OCI-LY1 (cell line): ENCODE data around the gene GALNT14.

Experiments
- H2AFZ ChIP-seq: fragments of 200-600 bp; sonication (generic), shearing (Covaris generic); 2 replicates; pipeline ENCODE4 v1.6.0; 2014; ENCODE audit warnings: antibody characterized with exemption, mild to moderate bottlenecking, low read length
- H3F3A ChIP-seq: fragments of 200-600 bp; sonication (generic), shearing (Covaris generic); 2 replicates; pipeline ENCODE4 v1.6.0; 2014; ENCODE audit warnings: mild to moderate bottlenecking, antibody characterized with exemption, low read length, moderate library complexity; ENCODE audit not compliant: insufficient read depth
- H3K27ac ChIP-seq: fragments of 200-600 bp; sonication (generic); 2 replicates; pipeline ENCODE4 v1.5.1; 2014; ENCODE audit warnings: low read length, mixed run types, mild to moderate bottlenecking, low read depth; ENCODE audit not compliant: poor library complexity, severe bottlenecking
- H3K27me3 ChIP-seq: fragments of 200-600 bp; sonication (generic); 2 replicates; pipeline ENCODE4 v1.6.0; 2014; ENCODE audit warnings: antibody characterized with exemption, mild to moderate bottlenecking, low read length, moderate library complexity; ENCODE audit not compliant: insufficient read depth
- H3K36me3 ChIP-seq: fragments of 200-600 bp; sonication (generic); 2 replicates; pipeline ENCODE4 v1.6.1; 2014; ENCODE audit warnings: mild to moderate bottlenecking, antibody characterized with exemption, low read length, moderate library complexity, mixed read lengths; ENCODE audit not compliant: insufficient read depth
- H3K4me1 ChIP-seq: fragments of 200-600 bp; sonication (generic); 2 replicates; pipeline ENCODE4 v1.5.1; 2014; ENCODE audit warnings: mild to moderate bottlenecking, low read length, moderate library complexity; ENCODE audit not compliant: insufficient read depth, severe bottlenecking
- H3K4me2 ChIP-seq: fragments of 200-600 bp; sonication (generic), shearing (Covaris generic); 2 replicates; pipeline ENCODE4 v1.6.1; 2014; ENCODE audit warnings: low read length
- H3K4me3 ChIP-seq: fragments of 200-600 bp; sonication (generic); 2 replicates; pipeline ENCODE4 v1.5.1; 2014; ENCODE audit warnings: low read length, low read depth, mild to moderate bottlenecking, mixed read lengths; ENCODE audit not compliant: poor library complexity, severe bottlenecking
- H3K79me2 ChIP-seq: fragments of 200-600 bp; shearing (Covaris generic); 2 replicates; pipeline ENCODE4 v1.6.1; 2016; ENCODE audit warnings: mixed run types, low read length, mixed read lengths; ENCODE audit not compliant: insufficient read depth
- H3K9ac ChIP-seq: fragments of 200-600 bp; sonication (generic), shearing (Covaris generic); 2 replicates; pipeline ENCODE4 v1.6.1; 2014; ENCODE audit warnings: mild to moderate bottlenecking, low read length, mixed read lengths
- H3K9me2 ChIP-seq: fragments of 200-600 bp; sonication (generic), shearing (Covaris generic); 2 replicates; pipeline ENCODE4 v1.6.1; 2014; ENCODE audit warnings: low read depth, mild to moderate bottlenecking, low read length, mixed read lengths
- H3K9me3 ChIP-seq: fragments of 200-600 bp; shearing (Covaris generic); 2 replicates; pipeline ENCODE4 v1.6.1; 2014; ENCODE audit warnings: low read length, mixed read lengths
- H4K20me1 ChIP-seq: fragments of 200-600 bp; sonication (generic), shearing (Covaris generic); 2 replicates; pipeline ENCODE4 v1.6.0; 2016; ENCODE audit warnings: mild to moderate bottlenecking, low read length; ENCODE audit not compliant: insufficient read depth
- EZH2 ChIP-seq: fragments of 200-600 bp; sonication (generic), shearing (Covaris generic); IDR thresholded peaks from 2 replicates; pipeline ENCODE4 v1.8.0; 2017; ENCODE audit warnings: borderline replicate concordance, mixed run types, mild to moderate bottlenecking, antibody characterized with exemption, low read length, moderate library complexity, mixed read lengths
- TF ChIP-seq, protein P1 (sequence below): fragments of 200-600 bp; sonication (generic), shearing (Covaris generic); IDR thresholded peaks from 2 replicates; pipeline ENCODE4 v1.5.1; 2017; ENCODE audit warnings: mild to moderate bottlenecking, antibody characterized with exemption, low read length, moderate library complexity, mixed read lengths

The GALNT14 gene

GRCh38 chr2:30940839-30941238, 197.4 kb downstream of the GALNT14 start:
- Histone ChIP-seq H3K27me3 (0 out of 2 replicates have a peak, but pooled peaks cover 3% of the 10 kb centered on the region), H2AFZ (no peak overlapping the region)

DNA sequence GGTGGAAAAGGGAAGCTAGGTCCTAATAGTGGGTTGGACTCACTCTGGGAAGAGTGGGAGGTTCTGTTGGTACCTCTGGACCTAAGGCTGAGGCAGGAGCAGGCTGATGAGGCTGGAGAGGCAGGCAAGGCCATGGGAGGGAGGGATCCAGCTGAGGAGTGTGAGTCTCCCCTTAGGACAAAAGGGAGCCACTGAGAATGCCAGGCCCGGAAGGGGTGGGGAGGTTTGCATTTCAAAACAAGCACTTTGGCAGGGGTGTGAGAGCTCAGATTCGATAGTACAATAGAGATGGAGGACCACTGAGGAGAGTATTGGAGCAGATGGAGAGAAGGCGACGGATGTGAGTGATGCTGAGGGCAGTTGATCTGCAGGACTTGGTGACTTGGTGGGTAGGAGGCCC, 198.9 kb downstream of the GALNT14 start:
- H3K9me3 ChIP-seq, result no peaks in the 10 kb centered on the region
- H4K20me1 ChIP-seq, result no peaks in the 10 kb centered on the region
- no peaks in the 10 kb centered on the region for H3K9me2 ChIP-seq
- H3K4me1 ChIP-seq, result no peaks in the 10 kb centered on the region
- H3K27me3 ChIP-seq, result 0 out of 2 replicates have a peak, but pooled peaks cover 3% of the 10 kb centered on the region
- H3K27ac ChIP-seq, result no peak overlapping the region
- no peak overlapping the region for H3K9ac ChIP-seq
- no peak for TF ChIP-seq EZH2
- TF ChIP-seq, protein P1, sequence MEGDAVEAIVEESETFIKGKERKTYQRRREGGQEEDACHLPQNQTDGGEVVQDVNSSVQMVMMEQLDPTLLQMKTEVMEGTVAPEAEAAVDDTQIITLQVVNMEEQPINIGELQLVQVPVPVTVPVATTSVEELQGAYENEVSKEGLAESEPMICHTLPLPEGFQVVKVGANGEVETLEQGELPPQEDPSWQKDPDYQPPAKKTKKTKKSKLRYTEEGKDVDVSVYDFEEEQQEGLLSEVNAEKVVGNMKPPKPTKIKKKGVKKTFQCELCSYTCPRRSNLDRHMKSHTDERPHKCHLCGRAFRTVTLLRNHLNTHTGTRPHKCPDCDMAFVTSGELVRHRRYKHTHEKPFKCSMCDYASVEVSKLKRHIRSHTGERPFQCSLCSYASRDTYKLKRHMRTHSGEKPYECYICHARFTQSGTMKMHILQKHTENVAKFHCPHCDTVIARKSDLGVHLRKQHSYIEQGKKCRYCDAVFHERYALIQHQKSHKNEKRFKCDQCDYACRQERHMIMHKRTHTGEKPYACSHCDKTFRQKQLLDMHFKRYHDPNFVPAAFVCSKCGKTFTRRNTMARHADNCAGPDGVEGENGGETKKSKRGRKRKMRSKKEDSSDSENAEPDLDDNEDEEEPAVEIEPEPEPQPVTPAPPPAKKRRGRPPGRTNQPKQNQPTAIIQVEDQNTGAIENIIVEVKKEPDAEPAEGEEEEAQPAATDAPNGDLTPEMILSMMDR, result no peak
- no peaks in the 10 kb centered on the region for H3F3A ChIP-seq
- H3K4me2 ChIP-seq, result no peak overlapping the region
- no peaks in the 10 kb centered on the region for H3K79me2 ChIP-seq
- H3K36me3 ChIP-seq, result no peaks in the 10 kb centered on the region
- no peak overlapping the region for H2AFZ ChIP-seq
- H3K4me3 ChIP-seq, result no peak overlapping the region

More at GRCh38 chr2:30940839-30941238, 197.4 kb downstream of the GALNT14 start:
- no peak overlapping the region for H3K27ac ChIP-seq
- no peak overlapping the region for H3K4me2 ChIP-seq
- H4K20me1 ChIP-seq, result no peaks in the 10 kb centered on the region
- no peaks in the 10 kb centered on the region for H3K79me2 ChIP-seq
- H3K36me3 ChIP-seq, result no peaks in the 10 kb centered on the region
- H3K9me2 ChIP-seq, result no peaks in the 10 kb centered on the region
- no peak overlapping the region for H3K4me3 ChIP-seq
- no peaks in the 10 kb centered on the region for H3F3A ChIP-seq
- TF ChIP-seq EZH2, result no peak
- TF ChIP-seq, protein P1, result no peak
- H3K9me3 ChIP-seq, result no peaks in the 10 kb centered on the region
- no peak overlapping the region for H3K9ac ChIP-seq
- no peaks in the 10 kb centered on the region for H3K4me1 ChIP-seq

DNA sequence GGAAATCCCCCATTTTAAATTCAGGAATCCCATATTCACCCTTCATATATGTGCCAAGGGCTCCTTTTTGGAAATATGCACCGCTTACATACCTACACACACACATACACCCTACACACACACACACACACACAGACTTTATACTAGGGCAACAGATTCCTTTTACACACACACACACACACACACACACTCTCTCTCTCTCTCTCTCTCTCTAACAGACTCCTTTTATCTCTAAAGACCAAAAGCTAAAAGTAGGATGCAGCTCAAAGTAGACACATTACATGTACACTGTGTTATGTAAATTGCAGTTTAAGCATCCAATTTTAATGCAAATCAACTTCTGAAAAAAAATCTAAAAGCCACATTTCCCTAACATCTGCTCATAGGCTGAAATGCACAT, 200.0 kb downstream of the GALNT14 start:
- no peaks in the 10 kb centered on the region for H4K20me1 ChIP-seq
- no peaks in the 10 kb centered on the region for H3K36me3 ChIP-seq
- 0 out of 2 replicates have a peak, but pooled peaks cover 3% of the 10 kb centered on the region for H3K27me3 ChIP-seq

More for the DNA sequence above, 200.0 kb downstream of the GALNT14 start:
- Histone ChIP-seq H2AFZ (no peak overlapping the region), H3K9ac (no peak overlapping the region), H3K79me2 (no peaks in the 10 kb centered on the region), H3K9me2 (no peaks in the 10 kb centered on the region), H3K9me3 (no peaks in the 10 kb centered on the region), H3K4me2 (no peak overlapping the region), H3F3A (no peaks in the 10 kb centered on the region), H3K27ac (no peak overlapping the region), H3K4me3 (no peak overlapping the region), H3K4me1 (no peaks in the 10 kb centered on the region)
- TF ChIP-seq, protein P1, result no peak
- no peak for TF ChIP-seq EZH2
